Measurements from ENCODE around the gene WFDC6. TPM values are rescaled to one million over a fixed set of nuclear protein-coding genes. Genes with fewer than 3 reads are reported as not detected.

WFDC6 gene
- total RNA-seq, 6 experiments from 2014 or later, result not detected

- Histone ChIP-seq H3K4me1 (no peaks in the 10 kb centered on the region), H3K27ac (no peak overlapping the region), H3K36me3 (no peaks in the 10 kb centered on the region), H3K27me3 (peaks cover 0 to 4% of the 10 kb centered on the region in 2 donors), H3K9me3 (no peaks in the 10 kb centered on the region), H3K4me3 (no peak overlapping the region)
- ATAC-seq (no peak), DNase-seq (no peak)
- no peak for TF ChIP-seq POLR2A (IDR thresholded peaks at IDR 0.05)
- no peak for TF ChIP-seq CTCF (IDR thresholded peaks at IDR 0.05)
- 58% methylated on average over 1 of the region's 1 CpG for WGBS (ENCODE audit: insufficient coverage, low coverage, low lambda C conversion rate, missing lambda C conversion rate)
- intact Hi-C loops (cut with DNase I), result no loop called here
These were observed 37.7 kb downstream of the WFDC6 start for GRCh38 chr20:45501600-45501999.

GRCh38 chr20:45500022-45500421 lies 39.3 kb downstream of the WFDC6 start:
- DNase-seq (peak in 2 of 3 donors; percentile 34 to 85), ATAC-seq (peak; percentile 18 to 92 (median 43))
- TF ChIP-seq POLR2A (IDR thresholded peaks at IDR 0.05), result no peak
- TF ChIP-seq CTCF (IDR thresholded peaks at IDR 0.05), result no peak
- Histone ChIP-seq H3K27me3 (peaks cover 0 to 4% of the 10 kb centered on the region in 2 donors), H3K27ac (no peak overlapping the region), H3K4me3 (no peak overlapping the region), H3K36me3 (no peaks in the 10 kb centered on the region), H3K9me3 (no peaks in the 10 kb centered on the region), H3K4me1 (no peaks in the 10 kb centered on the region)
- WGBS (ENCODE audit: insufficient coverage, low coverage, low lambda C conversion rate, missing lambda C conversion rate), result 62% methylated on average over 4 of the region's 6 CpGs
- intact Hi-C loops (cut with DNase I), result no loop called here

GRCh38 chr20:45497971-45498494 lies 41.2 kb downstream of the WFDC6 start:
- H3K27ac ChIP-seq, result no peak overlapping the region
- TF ChIP-seq POLR2A (IDR thresholded peaks at IDR 0.05) (no peak), CTCF (IDR thresholded peaks at IDR 0.05) (no peak)
- H3K36me3 ChIP-seq, result no peaks in the 10 kb centered on the region
- no peaks in the 10 kb centered on the region for H3K4me1 ChIP-seq
- no peaks in the 10 kb centered on the region for H3K27me3 ChIP-seq
- H3K4me3 ChIP-seq, result no peak overlapping the region
- no peak for DNase-seq
- no peak for ATAC-seq
- WGBS (ENCODE audit: insufficient coverage, low coverage, low lambda C conversion rate, missing lambda C conversion rate), result 88% methylated on average over 3 of the region's 3 CpGs
- intact Hi-C loops (cut with DNase I), result no loop called here
- H3K9me3 ChIP-seq, result no peaks in the 10 kb centered on the region

- Histone ChIP-seq H3K4me3 (no peak overlapping the region), H3K36me3 (no peaks in the 10 kb centered on the region), H3K9me3 (no peaks in the 10 kb centered on the region), H3K27me3 (no peaks in the 10 kb centered on the region), H3K27ac (no peak overlapping the region), H3K4me1 (no peaks in the 10 kb centered on the region)
- DNase-seq, result no peak
- 63% methylated on average over 3 of the region's 3 CpGs for WGBS (ENCODE audit: insufficient coverage, low coverage, low lambda C conversion rate, missing lambda C conversion rate)
- intact Hi-C loops (cut with DNase I), result no loop called here
- ATAC-seq, result no peak
- TF ChIP-seq CTCF (IDR thresholded peaks at IDR 0.05), result no peak
- no peak for TF ChIP-seq POLR2A (IDR thresholded peaks at IDR 0.05)
These were observed 43.1 kb downstream of the WFDC6 start for GRCh38 chr20:45496166-45496565.

- DNase-seq (no peak), ATAC-seq (no peak)
- no peak overlapping the region for H3K4me3 ChIP-seq
- 90% methylated on average over 1 of the region's 1 CpG for WGBS (ENCODE audit: insufficient coverage, low coverage, low lambda C conversion rate, missing lambda C conversion rate)
- TF ChIP-seq CTCF (IDR thresholded peaks at IDR 0.05) (no peak), POLR2A (IDR thresholded peaks at IDR 0.05) (no peak)
- H3K4me1 ChIP-seq, result no peaks in the 10 kb centered on the region
- no peaks in the 10 kb centered on the region for H3K9me3 ChIP-seq
- H3K27ac ChIP-seq, result no peak overlapping the region
- intact Hi-C loops (cut with DNase I), result no loop called here
- H3K36me3 ChIP-seq, result no peaks in the 10 kb centered on the region
- H3K27me3 ChIP-seq, result no peaks in the 10 kb centered on the region
These were observed 43.8 kb downstream of the WFDC6 start for GRCh38 chr20:45495501-45495941.

Data from right lobe of liver (tissue), 6 donors.